ENCODE results near the gene FBXO38.

Gene FBXO38

DNA sequence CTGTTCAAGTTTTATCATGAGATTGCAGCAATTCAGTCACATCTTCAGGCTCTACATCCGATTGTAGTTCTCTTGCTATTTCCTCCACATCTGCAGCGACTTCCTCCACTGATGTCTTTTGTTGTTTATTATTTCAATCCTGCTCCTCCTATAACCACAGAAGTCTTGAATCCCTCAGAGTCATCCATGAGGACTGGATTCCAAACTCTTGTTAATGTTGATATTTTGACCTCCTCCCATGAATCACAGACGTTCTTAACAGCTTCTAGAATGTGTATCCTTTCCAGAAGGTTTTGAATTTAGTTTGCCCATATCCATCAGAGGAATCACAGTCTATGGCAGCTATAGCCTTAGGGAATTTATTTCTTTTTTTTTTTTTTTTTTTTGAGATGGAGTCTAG is 3.6 kb downstream of the FBXO38 start:
- ChIA-PET POLR2A (no interaction called here), CTCF (interaction anchor here (2.0 kb wide), 1 partner anchor 344 kb away, joined by 5 read pairs; no protein-coding TSS in a partner anchor)
- Histone ChIP-seq H3K27ac (ENCODE audit: extremely low read depth, low read depth, low read length) (no peak overlapping the region), H3K9me3 (ENCODE audit: control insufficient read depth, insufficient read depth, low read depth, low read length) (no peaks in the 10 kb centered on the region), H3K4me3 (ENCODE audit: low read depth, low read length) (no peak overlapping the region), H3K4me1 (ENCODE audit: control insufficient read depth, insufficient read depth, low read length) (peaks cover 11% of the 10 kb centered on the region), H3K36me3 (ENCODE audit: control insufficient read depth in 2 of 2, insufficient read depth in 1 of 2, low read length in 2 of 2) (peaks cover 0 to 25% of the 10 kb centered on the region in 2 experiments; a peak in 2 of 3 replicates)
- TF ChIP-seq ZNF239 (tag by site-specific recombination; IDR thresholded peaks at IDR 0.05) (no peak), ZNF169 (tag by site-specific recombination; IDR thresholded peaks at IDR 0.05) (no peak), KLF16 (tag by site-specific recombination; IDR thresholded peaks at IDR 0.05) (no peak), ZNF23 (tag by site-specific recombination; IDR thresholded peaks at IDR 0.05; ENCODE audit: borderline replicate concordance) (no peak), ZNF132 (tag by site-specific recombination; IDR thresholded peaks at IDR 0.05; ENCODE audit: borderline replicate concordance) (no peak), ZNF138 (tag by site-specific recombination; IDR thresholded peaks at IDR 0.05; ENCODE audit: borderline replicate concordance) (no peak), ZNF561 (tag by site-specific recombination; IDR thresholded peaks at IDR 0.05; ENCODE audit: borderline replicate concordance) (no peak), SP7 (tag by site-specific recombination; IDR thresholded peaks at IDR 0.05) (no peak), ZNF48 (tag by site-specific recombination; IDR thresholded peaks at IDR 0.05) (no peak), KLF9 (tag by site-specific recombination; IDR thresholded peaks at IDR 0.05; ENCODE audit: low read depth) (no peak), ZNF677 (tag by site-specific recombination; IDR thresholded peaks at IDR 0.05) (no peak), ZNF214 (tag by site-specific recombination; IDR thresholded peaks at IDR 0.05; ENCODE audit: borderline replicate concordance) (no peak), ZNF16 (tag by site-specific recombination; IDR thresholded peaks at IDR 0.05; ENCODE audit: low read depth) (no peak)
- TF ChIP-seq, protein P1, sequence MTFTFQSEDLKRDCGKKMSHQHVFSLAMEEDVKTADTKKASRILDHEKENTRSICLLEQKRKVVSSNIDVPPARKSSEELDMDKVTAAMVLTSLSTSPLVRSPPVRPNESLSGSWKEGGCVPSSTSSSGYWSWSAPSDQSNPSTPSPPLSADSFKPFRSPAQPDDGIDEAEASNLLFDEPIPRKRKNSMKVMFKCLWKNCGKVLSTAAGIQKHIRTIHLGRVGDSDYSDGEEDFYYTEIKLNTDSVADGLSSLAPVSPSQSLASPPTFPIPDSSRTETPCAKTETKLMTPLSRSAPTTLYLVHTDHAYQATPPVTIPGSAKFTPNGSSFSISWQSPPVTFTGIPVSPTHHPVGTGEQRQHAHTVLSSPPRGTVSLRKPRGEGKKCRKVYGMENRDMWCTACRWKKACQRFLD (tag by site-specific recombination; IDR thresholded peaks at IDR 0.05): no peak
- TF ChIP-seq, protein P2, sequence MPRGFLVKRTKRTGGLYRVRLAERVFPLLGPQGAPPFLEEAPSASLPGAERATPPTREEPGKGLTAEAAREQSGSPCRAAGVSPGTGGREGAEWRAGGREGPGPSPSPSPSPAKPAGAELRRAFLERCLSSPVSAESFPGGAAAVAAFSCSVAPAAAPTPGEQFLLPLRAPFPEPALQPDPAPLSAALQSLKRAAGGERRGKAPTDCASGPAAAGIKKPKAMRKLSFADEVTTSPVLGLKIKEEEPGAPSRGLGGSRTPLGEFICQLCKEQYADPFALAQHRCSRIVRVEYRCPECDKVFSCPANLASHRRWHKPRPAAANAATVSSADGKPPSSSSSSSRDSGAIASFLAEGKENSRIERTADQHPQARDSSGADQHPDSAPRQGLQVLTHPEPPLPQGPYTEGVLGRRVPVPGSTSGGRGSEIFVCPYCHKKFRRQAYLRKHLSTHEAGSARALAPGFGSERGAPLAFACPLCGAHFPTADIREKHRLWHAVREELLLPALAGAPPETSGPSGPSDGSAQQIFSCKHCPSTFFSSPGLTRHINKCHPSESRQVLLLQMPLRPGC (tag by site-specific recombination; IDR thresholded peaks at IDR 0.05): no peak
- TF ChIP-seq, protein P3, sequence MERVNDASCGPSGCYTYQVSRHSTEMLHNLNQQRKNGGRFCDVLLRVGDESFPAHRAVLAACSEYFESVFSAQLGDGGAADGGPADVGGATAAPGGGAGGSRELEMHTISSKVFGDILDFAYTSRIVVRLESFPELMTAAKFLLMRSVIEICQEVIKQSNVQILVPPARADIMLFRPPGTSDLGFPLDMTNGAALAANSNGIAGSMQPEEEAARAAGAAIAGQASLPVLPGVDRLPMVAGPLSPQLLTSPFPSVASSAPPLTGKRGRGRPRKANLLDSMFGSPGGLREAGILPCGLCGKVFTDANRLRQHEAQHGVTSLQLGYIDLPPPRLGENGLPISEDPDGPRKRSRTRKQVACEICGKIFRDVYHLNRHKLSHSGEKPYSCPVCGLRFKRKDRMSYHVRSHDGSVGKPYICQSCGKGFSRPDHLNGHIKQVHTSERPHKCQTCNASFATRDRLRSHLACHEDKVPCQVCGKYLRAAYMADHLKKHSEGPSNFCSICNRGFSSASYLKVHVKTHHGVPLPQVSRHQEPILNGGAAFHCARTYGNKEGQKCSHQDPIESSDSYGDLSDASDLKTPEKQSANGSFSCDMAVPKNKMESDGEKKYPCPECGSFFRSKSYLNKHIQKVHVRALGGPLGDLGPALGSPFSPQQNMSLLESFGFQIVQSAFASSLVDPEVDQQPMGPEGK (tag by site-specific recombination; IDR thresholded peaks at IDR 0.05): no peak
- TF ChIP-seq, protein P4, sequence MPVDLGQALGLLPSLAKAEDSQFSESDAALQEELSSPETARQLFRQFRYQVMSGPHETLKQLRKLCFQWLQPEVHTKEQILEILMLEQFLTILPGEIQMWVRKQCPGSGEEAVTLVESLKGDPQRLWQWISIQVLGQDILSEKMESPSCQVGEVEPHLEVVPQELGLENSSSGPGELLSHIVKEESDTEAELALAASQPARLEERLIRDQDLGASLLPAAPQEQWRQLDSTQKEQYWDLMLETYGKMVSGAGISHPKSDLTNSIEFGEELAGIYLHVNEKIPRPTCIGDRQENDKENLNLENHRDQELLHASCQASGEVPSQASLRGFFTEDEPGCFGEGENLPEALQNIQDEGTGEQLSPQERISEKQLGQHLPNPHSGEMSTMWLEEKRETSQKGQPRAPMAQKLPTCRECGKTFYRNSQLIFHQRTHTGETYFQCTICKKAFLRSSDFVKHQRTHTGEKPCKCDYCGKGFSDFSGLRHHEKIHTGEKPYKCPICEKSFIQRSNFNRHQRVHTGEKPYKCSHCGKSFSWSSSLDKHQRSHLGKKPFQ (tag by site-specific recombination; IDR thresholded peaks at IDR 0.05): no peak

DNA sequence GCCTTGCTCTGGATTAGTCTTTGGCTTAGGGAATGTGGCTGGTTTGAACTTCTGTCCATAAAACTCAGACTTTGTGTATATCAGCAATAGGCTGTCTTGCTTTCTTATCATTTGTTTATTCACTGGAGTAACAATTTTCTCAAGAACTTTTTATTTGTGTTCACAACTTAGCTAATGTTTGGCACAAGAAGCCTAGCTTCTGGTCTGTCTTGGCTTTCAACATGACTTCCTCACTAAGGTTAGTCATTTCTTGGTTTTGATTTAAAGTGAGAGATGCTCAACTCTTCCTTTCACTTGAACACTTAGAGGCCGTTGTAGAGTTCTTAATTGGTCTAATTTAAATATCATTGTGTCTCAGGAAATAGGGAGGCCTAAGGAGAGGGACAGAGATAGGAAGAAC is 4.9 kb downstream of the FBXO38 start:
- CTCF ChIA-PET: interaction anchor here (0.7 to 2.0 kb wide), 4 partner anchors 14 to 342 kb away, joined by 3 to 5 read pairs (median 3); no protein-coding TSS in a partner anchor
- TF ChIP-seq ZNF391 (tag by site-specific recombination; IDR thresholded peaks at IDR 0.05; ENCODE audit: borderline replicate concordance, low read depth) (no peak), ZNF48 (tag by site-specific recombination; IDR thresholded peaks at IDR 0.05) (no peak), ZNF521 (tag by site-specific recombination; IDR thresholded peaks at IDR 0.05) (no peak), KLF16 (tag by site-specific recombination; IDR thresholded peaks at IDR 0.05) (no peak), ZNF837 (tag by site-specific recombination; IDR thresholded peaks at IDR 0.05) (no peak), ZNF184 (tag by site-specific recombination; IDR thresholded peaks at IDR 0.05) (no peak)
- TF ChIP-seq, protein P5, sequence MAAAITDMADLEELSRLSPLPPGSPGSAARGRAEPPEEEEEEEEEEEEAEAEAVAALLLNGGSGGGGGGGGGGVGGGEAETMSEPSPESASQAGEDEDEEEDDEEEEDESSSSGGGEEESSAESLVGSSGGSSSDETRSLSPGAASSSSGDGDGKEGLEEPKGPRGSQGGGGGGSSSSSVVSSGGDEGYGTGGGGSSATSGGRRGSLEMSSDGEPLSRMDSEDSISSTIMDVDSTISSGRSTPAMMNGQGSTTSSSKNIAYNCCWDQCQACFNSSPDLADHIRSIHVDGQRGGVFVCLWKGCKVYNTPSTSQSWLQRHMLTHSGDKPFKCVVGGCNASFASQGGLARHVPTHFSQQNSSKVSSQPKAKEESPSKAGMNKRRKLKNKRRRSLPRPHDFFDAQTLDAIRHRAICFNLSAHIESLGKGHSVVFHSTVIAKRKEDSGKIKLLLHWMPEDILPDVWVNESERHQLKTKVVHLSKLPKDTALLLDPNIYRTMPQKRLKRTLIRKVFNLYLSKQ (tag by site-specific recombination; IDR thresholded peaks at IDR 0.05; ENCODE audit: borderline replicate concordance): no peak
- TF ChIP-seq, protein P6, sequence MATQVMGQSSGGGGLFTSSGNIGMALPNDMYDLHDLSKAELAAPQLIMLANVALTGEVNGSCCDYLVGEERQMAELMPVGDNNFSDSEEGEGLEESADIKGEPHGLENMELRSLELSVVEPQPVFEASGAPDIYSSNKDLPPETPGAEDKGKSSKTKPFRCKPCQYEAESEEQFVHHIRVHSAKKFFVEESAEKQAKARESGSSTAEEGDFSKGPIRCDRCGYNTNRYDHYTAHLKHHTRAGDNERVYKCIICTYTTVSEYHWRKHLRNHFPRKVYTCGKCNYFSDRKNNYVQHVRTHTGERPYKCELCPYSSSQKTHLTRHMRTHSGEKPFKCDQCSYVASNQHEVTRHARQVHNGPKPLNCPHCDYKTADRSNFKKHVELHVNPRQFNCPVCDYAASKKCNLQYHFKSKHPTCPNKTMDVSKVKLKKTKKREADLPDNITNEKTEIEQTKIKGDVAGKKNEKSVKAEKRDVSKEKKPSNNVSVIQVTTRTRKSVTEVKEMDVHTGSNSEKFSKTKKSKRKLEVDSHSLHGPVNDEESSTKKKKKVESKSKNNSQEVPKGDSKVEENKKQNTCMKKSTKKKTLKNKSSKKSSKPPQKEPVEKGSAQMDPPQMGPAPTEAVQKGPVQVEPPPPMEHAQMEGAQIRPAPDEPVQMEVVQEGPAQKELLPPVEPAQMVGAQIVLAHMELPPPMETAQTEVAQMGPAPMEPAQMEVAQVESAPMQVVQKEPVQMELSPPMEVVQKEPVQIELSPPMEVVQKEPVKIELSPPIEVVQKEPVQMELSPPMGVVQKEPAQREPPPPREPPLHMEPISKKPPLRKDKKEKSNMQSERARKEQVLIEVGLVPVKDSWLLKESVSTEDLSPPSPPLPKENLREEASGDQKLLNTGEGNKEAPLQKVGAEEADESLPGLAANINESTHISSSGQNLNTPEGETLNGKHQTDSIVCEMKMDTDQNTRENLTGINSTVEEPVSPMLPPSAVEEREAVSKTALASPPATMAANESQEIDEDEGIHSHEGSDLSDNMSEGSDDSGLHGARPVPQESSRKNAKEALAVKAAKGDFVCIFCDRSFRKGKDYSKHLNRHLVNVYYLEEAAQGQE (tag by site-specific recombination; IDR thresholded peaks at IDR 0.05): no peak

More for the DNA sequence above, 4.9 kb downstream of the FBXO38 start:
- Histone ChIP-seq H3K4me3 (ENCODE audit: low read depth, low read length) (no peak overlapping the region), H3K27ac (ENCODE audit: extremely low read depth, low read depth, low read length) (no peak overlapping the region), H3K36me3 (ENCODE audit: control insufficient read depth in 2 of 2, insufficient read depth in 1 of 2, low read length in 2 of 2) (peaks cover 0 to 25% of the 10 kb centered on the region in 2 experiments; a peak in 2 of 3 replicates), H3K4me1 (ENCODE audit: control insufficient read depth, insufficient read depth, low read length) (peaks cover 21% of the 10 kb centered on the region), H3K9me3 (ENCODE audit: control insufficient read depth, insufficient read depth, low read depth, low read length) (no peaks in the 10 kb centered on the region)
- POLR2A ChIA-PET: no interaction called here
